ENCODE data around the gene MMP14. TPM values are rescaled to one million over a fixed set of nuclear protein-coding genes. Genes with fewer than 3 reads are reported as not detected.
A peak's percentile ranks its signal among the peaks of the same experiment; 100 is the strongest.

MMP14 gene
- total RNA-seq, 2 experiments from 2014 or later, result 2.6 to 2.9 TPM

- no peak for TF ChIP-seq CTCF (IDR thresholded peaks at IDR 0.05)
- peak overlapping the region; percentile 36 for H3K27ac Mint-ChIP-seq
Observed at GRCh38 chr14:22875748-22876319, 39.4 kb downstream of the MMP14 start.

GRCh38 chr14:22877000-22877501 lies 40.7 kb downstream of the MMP14 start:
- peaks cover 69% of the 10 kb centered on the region for H3K36me3 ChIP-seq (ENCODE audit: insufficient read depth, low read length)

More at GRCh38 chr14:22875748-22876319, 39.4 kb downstream of the MMP14 start:
- no peaks in the 10 kb centered on the region for H3K9me3 ChIP-seq (ENCODE audit: control insufficient read depth in 1 of 2, insufficient read depth in 1 of 2, low read length in 2 of 2)
- POLR2A ChIA-PET, result interaction anchor here (2.1 kb wide), 1 partner anchor 13 kb away, joined by 7 read pairs; no protein-coding TSS in a partner anchor
- H3K4me1 Mint-ChIP-seq (ENCODE audit: low read depth), result peaks cover 26% of the 10 kb centered on the region
- intact Hi-C loops (cut with DNase I, micrococcal nuclease), result no loop called here
- ATAC-seq (ENCODE audit: poor library complexity) (no peak), DNase-seq (no peak)
- H3K27me3 ChIP-seq (ENCODE audit: control insufficient read depth in 1 of 2, insufficient read depth in 2 of 2, low read length in 2 of 2), result no peaks in the 10 kb centered on the region
- H3K4me1 ChIP-seq (ENCODE audit: insufficient read depth, low read length), result peaks cover 39% of the 10 kb centered on the region
- H3K36me3 ChIP-seq (ENCODE audit: insufficient read depth, low read length), result peaks cover 69% of the 10 kb centered on the region
- H3K27me3 Mint-ChIP-seq, result no peaks in the 10 kb centered on the region
- H3K9me3 Mint-ChIP-seq, result no peaks in the 10 kb centered on the region
- peak overlapping the region; percentile 68 for H3K4me3 Mint-ChIP-seq
- no peak overlapping the region for H3K27ac ChIP-seq (ENCODE audit: low read depth in 1 of 2, low read length in 2 of 2)
- CTCF ChIA-PET, result interaction anchor here (1.2 kb wide), 1 partner anchor 11 kb away, joined by 3 read pairs; no protein-coding TSS in a partner anchor
- H3K36me3 Mint-ChIP-seq (ENCODE audit: low read depth), result peaks cover 81% of the 10 kb centered on the region
- no peak overlapping the region for H3K4me3 ChIP-seq (ENCODE audit: low read length)

More at GRCh38 chr14:22877000-22877501, 40.7 kb downstream of the MMP14 start:
- no peak overlapping the region for H3K27ac ChIP-seq (ENCODE audit: low read depth in 1 of 2, low read length in 2 of 2)
- H3K9me3 ChIP-seq (ENCODE audit: control insufficient read depth in 1 of 2, insufficient read depth in 1 of 2, low read length in 2 of 2), result no peaks in the 10 kb centered on the region
- POLR2A ChIA-PET, result interaction anchor here (2.1 kb wide), 1 partner anchor 11 kb away, joined by 7 read pairs; no protein-coding TSS in a partner anchor
- H3K27me3 Mint-ChIP-seq, result no peaks in the 10 kb centered on the region
- no peak for DNase-seq
- no peak overlapping the region for H3K27ac Mint-ChIP-seq
- no peak overlapping the region for H3K4me3 Mint-ChIP-seq
- H3K4me1 Mint-ChIP-seq (ENCODE audit: low read depth), result peaks cover 24% of the 10 kb centered on the region
- no peaks in the 10 kb centered on the region for H3K27me3 ChIP-seq (ENCODE audit: control insufficient read depth in 1 of 2, insufficient read depth in 2 of 2, low read length in 2 of 2)
- CTCF ChIA-PET, result no interaction called here
- no peak overlapping the region for H3K4me3 ChIP-seq (ENCODE audit: low read length)
- peaks cover 74% of the 10 kb centered on the region for H3K36me3 Mint-ChIP-seq (ENCODE audit: low read depth)
- peaks cover 34% of the 10 kb centered on the region for H3K4me1 ChIP-seq (ENCODE audit: insufficient read depth, low read length)
- TF ChIP-seq CTCF (IDR thresholded peaks at IDR 0.05), result no peak
- no peaks in the 10 kb centered on the region for H3K9me3 Mint-ChIP-seq
- ATAC-seq (ENCODE audit: poor library complexity), result no peak
- intact Hi-C loops (cut with DNase I, micrococcal nuclease), result no loop called here
